ENCODE results near the gene DDX23.
"Not testable (repeated sequence)": the region's sequence is repeated elsewhere in the genome, so short reads cannot be mapped to it uniquely, and the experiment has no call there.

DNA sequence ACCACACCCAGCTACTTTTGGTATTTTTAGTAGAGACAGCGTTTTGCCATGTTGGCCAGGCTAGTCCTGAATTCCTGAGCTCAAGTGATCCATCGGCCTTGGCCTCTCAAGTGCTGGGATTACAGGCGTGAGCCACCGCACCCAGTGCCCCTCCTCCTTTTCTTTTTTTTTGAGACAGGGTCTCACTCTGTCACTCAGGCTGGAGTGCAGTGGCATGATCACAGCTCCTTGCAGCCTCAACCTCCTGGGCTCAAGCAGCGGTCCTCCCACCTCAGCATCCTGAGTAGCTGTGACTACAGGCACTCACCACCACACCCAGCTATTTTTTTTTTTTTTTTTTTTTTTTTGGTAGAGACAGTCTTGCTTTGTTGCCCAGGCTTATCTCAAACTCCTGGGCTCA, 8.3 kb upstream of the DDX23 start:
- TF ChIP-seq, protein P1, sequence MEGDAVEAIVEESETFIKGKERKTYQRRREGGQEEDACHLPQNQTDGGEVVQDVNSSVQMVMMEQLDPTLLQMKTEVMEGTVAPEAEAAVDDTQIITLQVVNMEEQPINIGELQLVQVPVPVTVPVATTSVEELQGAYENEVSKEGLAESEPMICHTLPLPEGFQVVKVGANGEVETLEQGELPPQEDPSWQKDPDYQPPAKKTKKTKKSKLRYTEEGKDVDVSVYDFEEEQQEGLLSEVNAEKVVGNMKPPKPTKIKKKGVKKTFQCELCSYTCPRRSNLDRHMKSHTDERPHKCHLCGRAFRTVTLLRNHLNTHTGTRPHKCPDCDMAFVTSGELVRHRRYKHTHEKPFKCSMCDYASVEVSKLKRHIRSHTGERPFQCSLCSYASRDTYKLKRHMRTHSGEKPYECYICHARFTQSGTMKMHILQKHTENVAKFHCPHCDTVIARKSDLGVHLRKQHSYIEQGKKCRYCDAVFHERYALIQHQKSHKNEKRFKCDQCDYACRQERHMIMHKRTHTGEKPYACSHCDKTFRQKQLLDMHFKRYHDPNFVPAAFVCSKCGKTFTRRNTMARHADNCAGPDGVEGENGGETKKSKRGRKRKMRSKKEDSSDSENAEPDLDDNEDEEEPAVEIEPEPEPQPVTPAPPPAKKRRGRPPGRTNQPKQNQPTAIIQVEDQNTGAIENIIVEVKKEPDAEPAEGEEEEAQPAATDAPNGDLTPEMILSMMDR (IDR thresholded peaks at IDR 0.05): not testable (repeated sequence)
- TF ChIP-seq NR2C2 (CRISPR knock-in tag; IDR thresholded peaks at IDR 0.05); CREB1 (CRISPR knock-in tag; IDR thresholded peaks at IDR 0.05); ESRRA (CRISPR knock-in tag; IDR thresholded peaks at IDR 0.05; ENCODE audit: borderline replicate concordance); TCF7 (CRISPR knock-in tag; IDR thresholded peaks at IDR 0.05; ENCODE audit: low read depth); CREM (CRISPR knock-in tag; IDR thresholded peaks at IDR 0.05); SMAD4 (CRISPR knock-in tag; IDR thresholded peaks at IDR 0.05); ELF4 (CRISPR knock-in tag; IDR thresholded peaks at IDR 0.05; ENCODE audit: low read depth): not testable (repeated sequence)
- TF ChIP-seq, protein P2, sequence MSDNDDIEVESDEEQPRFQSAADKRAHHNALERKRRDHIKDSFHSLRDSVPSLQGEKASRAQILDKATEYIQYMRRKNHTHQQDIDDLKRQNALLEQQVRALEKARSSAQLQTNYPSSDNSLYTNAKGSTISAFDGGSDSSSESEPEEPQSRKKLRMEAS (CRISPR knock-in tag; IDR thresholded peaks at IDR 0.05): not testable (repeated sequence)

Data from WTC11 (cell line).